Cardiac fibroblast (primary cell): ENCODE measurements around the gene GRPR.
"Not testable (repeated sequence)": the region's sequence is repeated elsewhere in the genome, so short reads cannot be mapped to it uniquely, and the experiment has no call there.

ENCODE experiments used
- DNase-seq, 2 donors: peaks; one replicate each; pipeline versions ENCODE4 v3.0.0 to v3.0.0-alpha.2; 2010; ENCODE audit warnings: low read depth in 2 of 2
- H3K4me3 ChIP-seq, 2 donors: replicated peaks in 1 of 2; 1 replicate in 1 of 2; 2 replicates in 1 of 2; pipeline ENCODE4 v1.5.1; 2011; ENCODE audit warnings: low read depth in 2 of 2, low read length in 2 of 2, mild to moderate bottlenecking in 2 of 2, moderate library complexity in 1 of 2
- TF ChIP-seq, protein P1 (sequence below): IDR thresholded peaks from one replicate; pipeline ENCODE4 v1.5.1; 2011; ENCODE audit warnings: low read depth, mild to moderate bottlenecking, low read length, inconsistent platforms

GRPR gene

DNA sequence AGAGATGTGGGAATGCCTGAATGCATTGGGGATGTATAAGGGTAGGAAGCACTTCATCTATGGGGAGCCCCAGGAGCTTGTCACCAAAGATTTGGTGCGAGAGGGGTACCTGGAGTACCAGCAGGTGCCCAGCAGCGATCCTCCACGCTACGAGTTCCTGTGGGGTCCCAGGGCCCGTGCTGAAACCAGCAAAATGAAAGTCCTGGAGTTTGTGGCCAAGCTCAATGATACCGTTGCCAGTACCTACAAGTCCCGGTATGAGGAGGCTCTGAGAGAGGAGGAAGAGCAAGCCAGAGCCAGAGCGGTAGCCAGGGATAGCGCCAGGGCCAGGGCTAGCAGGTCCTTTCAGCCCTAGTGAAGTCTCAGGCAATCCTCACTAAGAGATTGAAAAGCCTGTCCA lies 47.7 kb downstream of the GRPR start:
- no peak overlapping the region for H3K4me3 ChIP-seq
- no peak for DNase-seq
- TF ChIP-seq, protein P1, sequence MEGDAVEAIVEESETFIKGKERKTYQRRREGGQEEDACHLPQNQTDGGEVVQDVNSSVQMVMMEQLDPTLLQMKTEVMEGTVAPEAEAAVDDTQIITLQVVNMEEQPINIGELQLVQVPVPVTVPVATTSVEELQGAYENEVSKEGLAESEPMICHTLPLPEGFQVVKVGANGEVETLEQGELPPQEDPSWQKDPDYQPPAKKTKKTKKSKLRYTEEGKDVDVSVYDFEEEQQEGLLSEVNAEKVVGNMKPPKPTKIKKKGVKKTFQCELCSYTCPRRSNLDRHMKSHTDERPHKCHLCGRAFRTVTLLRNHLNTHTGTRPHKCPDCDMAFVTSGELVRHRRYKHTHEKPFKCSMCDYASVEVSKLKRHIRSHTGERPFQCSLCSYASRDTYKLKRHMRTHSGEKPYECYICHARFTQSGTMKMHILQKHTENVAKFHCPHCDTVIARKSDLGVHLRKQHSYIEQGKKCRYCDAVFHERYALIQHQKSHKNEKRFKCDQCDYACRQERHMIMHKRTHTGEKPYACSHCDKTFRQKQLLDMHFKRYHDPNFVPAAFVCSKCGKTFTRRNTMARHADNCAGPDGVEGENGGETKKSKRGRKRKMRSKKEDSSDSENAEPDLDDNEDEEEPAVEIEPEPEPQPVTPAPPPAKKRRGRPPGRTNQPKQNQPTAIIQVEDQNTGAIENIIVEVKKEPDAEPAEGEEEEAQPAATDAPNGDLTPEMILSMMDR = no peak

DNA sequence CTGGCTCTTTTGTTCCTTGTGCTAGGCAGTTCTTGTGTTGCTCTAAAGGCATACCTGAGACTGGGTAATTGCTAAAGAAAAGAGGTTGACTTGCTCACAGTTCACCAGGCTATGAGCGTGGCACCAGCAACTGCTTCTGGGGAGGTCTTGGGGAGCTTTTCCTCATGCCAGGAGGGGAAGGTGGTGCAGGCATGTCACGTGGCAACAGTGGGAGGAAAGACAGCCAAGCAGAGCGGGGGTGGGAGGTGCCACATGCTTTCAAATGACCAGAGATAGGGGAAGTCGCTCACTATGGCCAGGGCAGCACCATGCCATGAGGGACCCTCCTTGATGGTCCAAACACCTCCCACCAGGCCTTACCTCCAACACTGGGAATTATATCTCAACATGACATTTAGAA lies 48.6 kb downstream of the GRPR start:
- H3K4me3 ChIP-seq = no peak overlapping the region
- no peak for DNase-seq
- TF ChIP-seq, protein P1 = no peak

DNA sequence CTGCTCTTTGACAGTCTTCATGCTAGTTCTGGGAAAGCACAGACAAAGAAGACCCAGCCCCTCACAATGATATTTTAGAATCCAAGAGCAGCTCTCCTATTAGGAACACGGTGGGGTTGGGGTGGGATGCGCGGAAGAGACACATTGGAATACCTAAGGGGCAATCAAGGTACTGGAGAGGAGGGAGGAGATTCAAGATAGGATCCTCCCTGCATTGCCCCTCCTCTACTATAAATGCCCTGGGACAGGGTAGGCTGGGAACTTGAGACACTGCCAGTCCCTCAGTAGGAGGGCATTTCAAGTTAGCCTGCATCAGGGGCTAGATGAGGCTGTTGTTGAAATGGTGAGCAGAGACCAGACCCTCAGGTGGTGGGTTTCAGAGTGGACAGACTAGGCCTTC lies 49.0 kb downstream of the GRPR start:
- TF ChIP-seq, protein P1 = no peak
- DNase-seq = no peak
- H3K4me3 ChIP-seq = no peak overlapping the region

DNA sequence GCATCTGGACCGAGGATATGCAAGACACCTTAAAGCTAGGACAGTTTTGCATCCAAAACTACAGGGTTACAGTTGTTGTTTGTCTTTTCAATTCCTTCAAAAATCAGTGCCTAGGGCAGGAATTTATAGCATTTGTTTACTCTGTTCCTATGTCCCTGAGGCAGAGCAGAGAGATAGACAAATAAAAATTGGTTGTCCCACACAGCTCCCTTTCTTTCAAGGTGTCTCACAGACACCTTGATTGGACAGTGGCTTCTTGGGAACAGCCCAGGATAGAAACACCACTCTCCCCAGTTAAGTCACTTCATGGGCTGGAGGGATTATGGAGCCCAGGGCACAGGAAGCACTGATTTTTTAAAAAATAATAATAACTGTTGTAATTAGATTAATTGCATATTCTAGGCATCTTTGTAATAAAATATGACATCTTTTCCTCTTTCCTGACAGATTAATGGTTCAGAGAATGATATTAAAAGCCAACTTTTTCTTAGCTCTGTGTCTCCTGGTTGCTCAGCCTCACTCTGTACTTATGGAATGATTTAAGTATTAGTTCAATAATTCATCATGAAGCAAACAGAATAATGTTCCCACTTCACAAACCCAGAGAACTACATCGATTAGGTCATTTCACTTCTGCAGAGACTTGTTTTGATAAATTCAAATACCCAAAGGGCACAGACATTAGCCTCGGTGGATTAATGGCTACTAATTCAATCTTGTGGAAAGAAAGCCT lies 52.1 kb downstream of the GRPR start:
- TF ChIP-seq, protein P1 = no peak
- no peak for DNase-seq
- H3K4me3 ChIP-seq = no peak overlapping the region

DNA sequence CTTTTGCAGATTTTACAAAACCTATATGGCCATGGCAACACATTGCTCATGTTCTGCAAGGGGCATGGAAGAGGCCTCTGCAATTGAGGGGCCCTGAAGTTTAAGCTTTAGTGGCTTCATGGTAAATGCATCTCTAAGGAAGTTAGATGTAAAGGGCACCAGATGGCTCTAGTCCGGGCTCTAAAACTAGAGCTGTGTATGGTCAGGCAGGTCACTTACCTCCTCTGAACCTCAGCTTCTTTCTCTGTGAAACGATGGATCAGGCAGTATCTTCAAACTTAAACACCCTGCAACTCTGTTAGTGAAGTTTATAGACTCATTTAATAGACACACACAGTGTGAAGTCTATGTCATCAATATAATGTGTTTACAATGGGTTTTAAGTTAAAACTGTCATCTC lies 53.9 kb downstream of the GRPR start:
- TF ChIP-seq, protein P1 = no peak
- no peak overlapping the region for H3K4me3 ChIP-seq
- no peak for DNase-seq

DNA sequence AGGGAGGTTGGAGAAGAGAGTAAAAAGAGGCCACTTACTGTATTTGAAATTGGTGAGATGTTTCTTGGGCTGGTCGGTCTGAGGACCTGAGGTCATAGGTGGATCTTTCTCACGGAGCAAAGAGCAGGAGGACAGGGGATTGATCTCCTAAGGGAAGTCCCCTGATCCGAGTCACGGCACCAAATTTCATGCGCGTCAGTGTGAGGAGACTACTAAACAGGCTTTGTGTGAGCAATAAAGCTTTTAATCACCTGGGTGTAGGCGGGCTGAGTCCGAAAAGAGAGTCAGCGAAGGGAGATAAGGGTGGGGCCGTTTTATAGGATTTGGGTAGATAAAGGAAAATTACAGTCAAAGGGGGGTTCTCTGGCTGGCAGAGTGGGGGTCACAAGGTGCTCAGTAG lies 60.5 kb downstream of the GRPR start:
- H3K4me3 ChIP-seq, DNase-seq: not testable (repeated sequence)

DNA sequence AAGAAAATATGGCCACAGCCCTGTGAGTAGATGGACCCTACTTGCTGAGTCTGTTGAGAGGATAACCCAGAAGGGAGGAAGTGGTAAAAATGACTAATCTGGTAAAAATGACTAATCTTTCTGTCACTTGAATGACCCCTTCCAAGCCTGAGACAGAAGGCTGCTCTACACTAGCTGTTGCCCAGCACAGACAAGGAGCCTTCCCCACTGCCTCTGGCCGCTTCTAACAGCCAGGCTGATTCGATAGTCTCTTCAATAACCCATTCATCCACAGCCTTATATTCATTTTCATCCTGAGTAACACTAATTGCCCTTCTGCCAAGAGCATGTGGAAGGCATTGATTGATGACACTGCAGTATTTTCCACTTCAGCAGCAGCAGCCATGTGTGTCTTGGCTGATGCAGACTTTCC lies 62.4 kb downstream of the GRPR start:
- DNase-seq = peak; percentile 48 to 79
- no peak overlapping the region for H3K4me3 ChIP-seq
- TF ChIP-seq, protein P1 = no peak
